NCI-H1436 treated with DMSO at 0.1 percent for 48 hours (cell line): ENCODE results near the gene DPP9.
"Not testable (repeated sequence)": the region's sequence is repeated elsewhere in the genome, so short reads cannot be mapped to it uniquely, and the experiment has no call there.

Experiments used
- DNase-seq: peaks from one replicate; lab custom pipeline; 2025; lab: John Stamatoyannopoulos, UW

Gene DPP9

GRCh38 chr19:4687396-4687795 lies 36.2 kb downstream of the DPP9 start:
- no peak for DNase-seq

GRCh38 chr19:4686700-4687099 lies 36.9 kb downstream of the DPP9 start:
- DNase-seq: no peak

GRCh38 chr19:4684312-4685095 lies 39.1 kb downstream of the DPP9 start:
- DNase-seq: no peak

GRCh38 chr19:4682417-4683200 lies 41.0 kb downstream of the DPP9 start:
- no peak for DNase-seq

GRCh38 chr19:4680021-4680420 lies 43.6 kb downstream of the DPP9 start:
- not testable (repeated sequence) for DNase-seq

GRCh38 chr19:4678881-4679790 lies 44.5 kb downstream of the DPP9 start:
- no peak for DNase-seq

- DNase-seq: no peak
Observed at GRCh38 chr19:4676955-4677731, 46.5 kb downstream of the DPP9 start.

- no peak for DNase-seq
Observed at GRCh38 chr19:4675346-4675745, 48.3 kb downstream of the DPP9 start.

- DNase-seq: no peak
Observed at GRCh38 chr19:4673726-4674125, 49.9 kb downstream of the DPP9 start.

GRCh38 chr19:4673216-4673615 lies 50.4 kb downstream of the DPP9 start:
- DNase-seq: no peak

- DNase-seq: no peak
Observed at GRCh38 chr19:4671185-4671851, 52.3 kb downstream of the DPP9 start.

- DNase-seq: peak; percentile 31
Observed at GRCh38 chr19:4669723-4670480, 53.7 kb downstream of the DPP9 start, which contains the start of gene MYDGF. Gene MYDGF, minus strand, starts transcription at chr19:4670342. Its CDS starts 8 bp downstream, at chr19:4670334.

GRCh38 chr19:4664642-4665041 lies 59.0 kb downstream of the DPP9 start:
- DNase-seq: no peak

- DNase-seq: no peak
Observed at GRCh38 chr19:4662812-4663211, 60.8 kb downstream of the DPP9 start.

- DNase-seq: no peak
Observed at GRCh38 chr19:4662020-4662695, 61.5 kb downstream of the DPP9 start.

GRCh38 chr19:4660993-4661392 lies 62.6 kb downstream of the DPP9 start:
- DNase-seq: no peak

GRCh38 chr19:4660181-4660791 lies 63.4 kb downstream of the DPP9 start:
- DNase-seq: no peak

GRCh38 chr19:4657835-4658234 lies 65.8 kb downstream of the DPP9 start:
- no peak for DNase-seq

GRCh38 chr19:4657262-4657661 lies 66.4 kb downstream of the DPP9 start:
- no peak for DNase-seq
